Heart right ventricle (tissue), 16 donors: ENCODE measurements around the gene GNG2. TPM values are rescaled to one million over a fixed set of nuclear protein-coding genes. Genes with fewer than 3 reads are reported as not detected.

Experiments
- ATAC-seq, 8 donors: fragments of 200-7000 bp; cut with Tn5 transposase; one replicate each; pipeline ENCODE4 v1.9.1; 2020; ENCODE audit warnings: mild to moderate bottlenecking in 8 of 8, moderate library complexity in 8 of 8, moderate number of reproducible peaks in 1 of 8
- DNase-seq, 2 donors: peaks; one replicate each; pipeline ENCODE4 v3.0.0-alpha.2; 2020
- H3K27ac ChIP-seq, 10 donors: fragments of 200-600 bp; sonication (generic) in 2 of 10; one replicate each; pipeline versions ENCODE4 v1.5.0 to v1.8.0; 2020 to 2022; ENCODE audit warnings: mild to moderate bottlenecking in 3 of 10
- H3K27me3 ChIP-seq, 7 donors: fragments of 200-600 bp; one replicate each; pipeline ENCODE4 v1.8.0; 2021 to 2022; ENCODE audit warnings: mild to moderate bottlenecking in 2 of 7
- H3K36me3 ChIP-seq, 9 donors: fragments of 200-600 bp; sonication (generic) in 1 of 9; one replicate each; pipeline versions ENCODE4 v1.5.0 to v1.8.0; 2020 to 2022; ENCODE audit warnings: mild to moderate bottlenecking in 2 of 9
- H3K4me1 ChIP-seq, 9 donors: fragments of 200-600 bp; sonication (generic) in 1 of 9; one replicate each; pipeline versions ENCODE4 v1.5.0 to v1.8.0; 2020 to 2022; ENCODE audit warnings: mild to moderate bottlenecking in 4 of 9
- H3K4me3 ChIP-seq, 10 donors: fragments of 200-600 bp; sonication (generic) in 2 of 10; one replicate each; pipeline versions ENCODE4 v1.5.0 to v1.8.0; 2020 to 2022; ENCODE audit warnings: mild to moderate bottlenecking in 7 of 10, moderate library complexity in 2 of 10
- H3K9me3 ChIP-seq, 11 donors: fragments of 200-600 bp in 10 of 11; sonication (generic) in 2 of 11; one replicate each; pipeline versions ENCODE4 v1.5.0 to v1.8.0; 2013 to 2022; ENCODE audit warnings: mild to moderate bottlenecking in 2 of 11, control low read depth in 1 of 11, moderate library complexity in 1 of 11
- WGBS, 2 donors: extraction: QIAGEN DNeasy Blood & Tissue Kit; methylation state at CpG; one replicate each; pipeline ENCODE4 v1.1.7; 2013; ENCODE audit warnings: inconsistent platforms in 1 of 2; 5-methylcytosine and 5-hydroxymethylcytosine counted together
- intact Hi-C, 10 donors: fragments of 100-400 bp; cut with DNase I; formaldehyde crosslinking; loops; one replicate each; pipeline versions ENCODE4 v1.11.1 to v1.14.2; 2022
- polyA plus RNA-seq, 2 donors: library from polyadenylated mRNA; stranded (reverse); fragments of 200-250 nt; gene quantifications; one replicate each; pipeline ENCODE4 v1.2.3, GENCODE V29; 2013
- total RNA-seq, 10 donors: library from RNA; stranded (reverse); fragmentation: NEBNext Ultra II Directional in 3 of 10; extraction: Animal tissue kit (Norgen Biotek cat#: 25700) in 3 of 10; gene quantifications; one replicate each; pipeline versions ENCODE4 v1.2.1 to v1.2.4, GENCODE V29; 2021 to 2023
- TF ChIP-seq, protein P1 (sequence below), 9 donors: fragments of 200-600 bp; sonication (generic) in 2 of 9; IDR thresholded peaks; one replicate each; pipeline versions ENCODE4 v1.5.0 to v1.8.0; 2021 to 2022; ENCODE audit warnings: antibody characterized with exemption in 9 of 9, mild to moderate bottlenecking in 5 of 9, moderate library complexity in 1 of 9
- donor health status: Arrhythmogenic right ventricular cardiomyopathy.
- donor health status: ischemic (EF 13 %, LVEDD 7.1; RV severe dilation, severe dysfunction).
- donor health status: healthy with polysubstance abuse.
- donor health status: DM: no; HTN: yes; CAD: no.
- donor health status: DM: no; HTN: no; CAD: no.
- donor health status: ischemic (EF 25% LVEDD 6.9; RV normal size, moderate dysfunction).
- donor health status: ischemic (EF 25% LVEDD 5.7; RV mildly dilated, moderate dysfunction).
- donor health status: healthy.
- donor health status: DM: yes; HTN: yes; CAD: no.
- donor health status: Ischemic cardiomyopathy.
- donor health status: ischemic (EF 35%, LVEDD 5.7; RV mildly dilated, moderate dysfunction).
- donor health status: nonischemic (EF 11% LVEDD 7.7; RV severe dilation, severe dysfunction).
- donor health status: DM: yes; HTN: yes; CAD: no.
- donor health status: PGD.
- donor health status: ischemic (EF 29% LVEDD 5.4; RV normal size, mild dysfunction).
- donor health status: nonischemic (EF 23%, LVEDD 6.1; RV moderate dilation, normal function).

The GNG2 gene
- total and polyA plus RNA-seq, 12 donors: 3.6 to 20.6 (median 7.2) TPM

- intact Hi-C loops: loop anchor here in 1 of 10 donors (5.0 kb wide), 1 partner anchor 45 kb away; no protein-coding TSS in a partner anchor
- Histone ChIP-seq H3K9me3 (no peaks in the 10 kb centered on the region), H3K27me3 (no peaks in the 10 kb centered on the region), H3K36me3 (no peaks in the 10 kb centered on the region), H3K4me1 (peaks cover 0 to 61% (median 13%) of the 10 kb centered on the region in 9 donors), H3K4me3 (no peak overlapping the region), H3K27ac (no peak overlapping the region)
- TF ChIP-seq, protein P1, sequence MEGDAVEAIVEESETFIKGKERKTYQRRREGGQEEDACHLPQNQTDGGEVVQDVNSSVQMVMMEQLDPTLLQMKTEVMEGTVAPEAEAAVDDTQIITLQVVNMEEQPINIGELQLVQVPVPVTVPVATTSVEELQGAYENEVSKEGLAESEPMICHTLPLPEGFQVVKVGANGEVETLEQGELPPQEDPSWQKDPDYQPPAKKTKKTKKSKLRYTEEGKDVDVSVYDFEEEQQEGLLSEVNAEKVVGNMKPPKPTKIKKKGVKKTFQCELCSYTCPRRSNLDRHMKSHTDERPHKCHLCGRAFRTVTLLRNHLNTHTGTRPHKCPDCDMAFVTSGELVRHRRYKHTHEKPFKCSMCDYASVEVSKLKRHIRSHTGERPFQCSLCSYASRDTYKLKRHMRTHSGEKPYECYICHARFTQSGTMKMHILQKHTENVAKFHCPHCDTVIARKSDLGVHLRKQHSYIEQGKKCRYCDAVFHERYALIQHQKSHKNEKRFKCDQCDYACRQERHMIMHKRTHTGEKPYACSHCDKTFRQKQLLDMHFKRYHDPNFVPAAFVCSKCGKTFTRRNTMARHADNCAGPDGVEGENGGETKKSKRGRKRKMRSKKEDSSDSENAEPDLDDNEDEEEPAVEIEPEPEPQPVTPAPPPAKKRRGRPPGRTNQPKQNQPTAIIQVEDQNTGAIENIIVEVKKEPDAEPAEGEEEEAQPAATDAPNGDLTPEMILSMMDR (IDR thresholded peaks at IDR 0.05): no peak
- no peak for DNase-seq
- ATAC-seq: no peak
- 42 to 76% methylated on average over 2 of the region's 2 CpGs for WGBS, 2 donors
Measured at GRCh38 chr14:51871846-51872245, 11.4 kb downstream of the GNG2 start.

- Histone ChIP-seq H3K9me3 (no peaks in the 10 kb centered on the region), H3K27me3 (no peaks in the 10 kb centered on the region), H3K36me3 (no peaks in the 10 kb centered on the region), H3K27ac (peak overlapping the region in 3 of 10 donors; percentile 7 to 74 (median 16)), H3K4me3 (no peak overlapping the region), H3K4me1 (peaks cover 0 to 55% (median 13%) of the 10 kb centered on the region in 9 donors)
- TF ChIP-seq, protein P1 (IDR thresholded peaks at IDR 0.05): no peak
- 38 to 71% methylated on average over 3 of the region's 3 CpGs for WGBS, 2 donors
- intact Hi-C loops: loop anchor here in 1 of 10 donors (5.0 kb wide), 1 partner anchor 45 kb away; no protein-coding TSS in a partner anchor
- DNase-seq (no peak), ATAC-seq (no peak)
Measured at GRCh38 chr14:51872396-51872795, 12.0 kb downstream of the GNG2 start.

- peaks cover 0 to 54% (median 13%) of the 10 kb centered on the region in 9 donors for H3K4me1 ChIP-seq
- no peaks in the 10 kb centered on the region for H3K27me3 ChIP-seq
- peak overlapping the region in 5 of 10 donors; percentile 1 to 74 (median 19) for H3K27ac ChIP-seq
- no peak overlapping the region for H3K4me3 ChIP-seq
- peak in 7 of 8 donors; percentile 33 to 71 (median 58) for ATAC-seq
- intact Hi-C loops: loop anchor here in 1 of 10 donors (5.0 kb wide), 1 partner anchor 44 kb away; no protein-coding TSS in a partner anchor
- DNase-seq: no peak
- TF ChIP-seq, protein P1 (IDR thresholded peaks at IDR 0.05): no peak
- H3K36me3 ChIP-seq: no peaks in the 10 kb centered on the region
- 47 to 53% methylated on average over 2 of the region's 2 CpGs for WGBS, 2 donors
- H3K9me3 ChIP-seq: no peaks in the 10 kb centered on the region
Measured at GRCh38 chr14:51873221-51873893, 12.9 kb downstream of the GNG2 start.

DNA sequence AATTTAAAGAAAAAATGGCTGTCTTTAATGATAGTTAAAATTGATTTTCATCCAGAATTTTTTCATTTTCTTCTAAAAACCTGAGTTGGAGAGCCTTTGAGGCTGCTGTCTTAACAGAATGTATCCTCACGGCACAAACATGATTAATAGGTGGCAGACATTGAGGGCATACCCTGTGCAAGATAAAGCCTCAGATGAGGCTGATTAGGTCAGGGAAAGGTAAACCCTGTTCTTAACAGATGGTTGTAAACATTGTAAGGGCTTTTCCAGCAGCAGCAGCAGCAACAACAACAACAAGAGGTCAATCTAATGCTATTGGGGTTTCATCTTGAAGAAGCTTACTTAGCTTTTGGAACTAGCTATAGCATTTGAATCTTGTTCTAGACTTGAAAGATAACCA is 17.4 kb downstream of the GNG2 start:
- ATAC-seq: no peak
- Histone ChIP-seq H3K4me1 (peaks cover 0 to 34% (median 8%) of the 10 kb centered on the region in 9 donors), H3K4me3 (no peak overlapping the region), H3K36me3 (peaks cover 0 to 3% (median 0%) of the 10 kb centered on the region in 9 donors), H3K27me3 (no peaks in the 10 kb centered on the region), H3K9me3 (no peaks in the 10 kb centered on the region), H3K27ac (no peak overlapping the region)
- WGBS, 2 donors: 74 to 84% methylated on average over 1 of the region's 1 CpG
- no peak for DNase-seq
- TF ChIP-seq, protein P1 (IDR thresholded peaks at IDR 0.05): no peak
- intact Hi-C loops: no loop called here
